CD4-positive, alpha-beta T cell treated with Interferon alpha-2 for 1 hour (primary cell): ENCODE measurements around the gene GRSF1.
A peak's percentile ranks its signal among the peaks of the same experiment; 100 is the strongest.
"Not testable (repeated sequence)": the region's sequence is repeated elsewhere in the genome, so short reads cannot be mapped to it uniquely, and the experiment has no call there.

Experiments used
- DNase-seq, 2 donors: peaks; one replicate each; pipeline ENCODE4 v3.0.0-alpha.2; 2020 to 2022

The GRSF1 gene, protein sequence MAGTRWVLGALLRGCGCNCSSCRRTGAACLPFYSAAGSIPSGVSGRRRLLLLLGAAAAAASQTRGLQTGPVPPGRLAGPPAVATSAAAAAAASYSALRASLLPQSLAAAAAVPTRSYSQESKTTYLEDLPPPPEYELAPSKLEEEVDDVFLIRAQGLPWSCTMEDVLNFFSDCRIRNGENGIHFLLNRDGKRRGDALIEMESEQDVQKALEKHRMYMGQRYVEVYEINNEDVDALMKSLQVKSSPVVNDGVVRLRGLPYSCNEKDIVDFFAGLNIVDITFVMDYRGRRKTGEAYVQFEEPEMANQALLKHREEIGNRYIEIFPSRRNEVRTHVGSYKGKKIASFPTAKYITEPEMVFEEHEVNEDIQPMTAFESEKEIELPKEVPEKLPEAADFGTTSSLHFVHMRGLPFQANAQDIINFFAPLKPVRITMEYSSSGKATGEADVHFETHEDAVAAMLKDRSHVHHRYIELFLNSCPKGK

DNA sequence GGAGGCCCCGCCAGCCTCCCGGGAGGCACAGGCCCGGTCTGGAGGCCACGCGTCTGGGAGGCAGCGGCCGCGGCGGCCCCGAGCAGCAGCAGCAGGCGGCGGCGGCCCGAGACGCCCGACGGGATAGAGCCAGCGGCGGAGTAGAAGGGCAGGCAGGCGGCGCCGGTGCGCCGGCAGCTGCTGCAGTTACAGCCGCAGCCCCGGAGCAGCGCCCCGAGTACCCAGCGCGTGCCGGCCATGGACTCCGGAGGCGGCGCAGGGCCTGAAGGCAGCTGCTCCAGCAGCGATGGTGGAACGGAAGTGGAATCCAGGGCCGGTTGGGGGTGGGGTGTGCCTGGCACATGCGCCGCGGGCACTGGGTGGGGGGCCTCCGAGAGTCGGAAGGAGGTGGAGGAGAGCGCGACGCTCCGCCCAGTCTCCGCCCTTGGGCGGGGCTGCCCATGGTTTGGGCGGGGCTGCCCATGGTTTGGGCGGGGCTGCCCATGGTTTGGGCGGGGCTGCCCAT, at the start of gene GRSF1:
GRSF1 (minus strand) TSS at position 302 of the 505 bp plus-strand sequence; CDS start at position 239, 63 bp downstream.
- peak; percentile 93 to 95 for DNase-seq

DNA sequence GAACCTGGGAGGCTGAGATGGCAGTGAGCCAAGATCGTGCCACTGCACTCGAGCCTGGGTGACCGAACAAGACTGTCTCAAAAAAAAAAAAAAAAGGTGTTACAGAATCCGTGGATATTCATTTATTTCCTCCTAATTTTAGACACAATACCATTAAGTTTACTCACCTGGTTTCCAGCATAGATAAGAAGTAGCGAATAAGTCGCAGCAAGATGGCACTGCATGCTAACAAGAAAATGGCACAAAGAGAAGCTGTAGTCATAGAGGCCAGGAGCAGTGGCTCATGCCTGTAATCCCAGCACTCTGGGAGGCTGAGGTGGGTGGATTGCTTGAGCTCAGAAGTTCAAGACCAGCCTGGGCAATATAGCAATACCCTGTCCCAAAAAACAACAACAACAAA, 45.5 kb upstream of the GRSF1 start:
- no peak for DNase-seq

DNA sequence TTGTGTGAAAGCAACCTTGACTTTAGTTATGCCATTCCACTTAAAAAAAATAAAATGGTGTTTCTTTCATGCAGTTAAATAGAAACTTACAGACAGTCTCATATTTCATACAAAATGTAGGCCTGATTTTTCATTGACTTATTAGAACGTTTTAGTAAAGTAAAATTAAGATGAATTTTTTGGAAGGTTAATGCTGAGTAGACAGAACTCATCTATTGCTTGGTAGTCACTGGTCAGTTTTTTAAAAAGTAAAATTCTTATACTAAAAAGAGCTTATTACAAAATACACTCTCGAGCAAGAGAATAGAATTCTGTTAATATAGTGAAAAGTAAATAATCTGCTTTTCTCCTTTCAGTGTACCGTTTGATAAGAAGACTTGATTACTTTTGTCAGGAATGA, 41.0 kb upstream of the GRSF1 start:
- no peak for DNase-seq

DNA sequence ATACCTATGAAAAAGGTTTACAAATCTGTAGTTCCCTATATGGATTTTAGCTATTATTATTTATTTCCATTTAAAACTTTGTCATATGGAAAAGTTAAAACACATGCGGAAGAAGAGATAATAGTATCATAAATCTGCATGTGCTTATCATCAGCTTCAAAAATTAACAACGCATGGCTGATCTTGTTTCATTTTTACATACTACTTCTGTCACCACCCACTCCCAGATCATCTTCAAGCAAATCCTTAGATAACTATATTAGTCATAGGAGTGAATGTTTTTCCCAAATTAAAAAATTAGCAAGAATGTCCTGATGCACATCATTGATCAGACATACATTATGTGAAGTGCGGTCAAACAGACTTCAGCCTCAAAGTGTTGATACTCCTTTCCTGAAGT, 37.9 kb upstream of the GRSF1 start:
- DNase-seq: no peak

DNA sequence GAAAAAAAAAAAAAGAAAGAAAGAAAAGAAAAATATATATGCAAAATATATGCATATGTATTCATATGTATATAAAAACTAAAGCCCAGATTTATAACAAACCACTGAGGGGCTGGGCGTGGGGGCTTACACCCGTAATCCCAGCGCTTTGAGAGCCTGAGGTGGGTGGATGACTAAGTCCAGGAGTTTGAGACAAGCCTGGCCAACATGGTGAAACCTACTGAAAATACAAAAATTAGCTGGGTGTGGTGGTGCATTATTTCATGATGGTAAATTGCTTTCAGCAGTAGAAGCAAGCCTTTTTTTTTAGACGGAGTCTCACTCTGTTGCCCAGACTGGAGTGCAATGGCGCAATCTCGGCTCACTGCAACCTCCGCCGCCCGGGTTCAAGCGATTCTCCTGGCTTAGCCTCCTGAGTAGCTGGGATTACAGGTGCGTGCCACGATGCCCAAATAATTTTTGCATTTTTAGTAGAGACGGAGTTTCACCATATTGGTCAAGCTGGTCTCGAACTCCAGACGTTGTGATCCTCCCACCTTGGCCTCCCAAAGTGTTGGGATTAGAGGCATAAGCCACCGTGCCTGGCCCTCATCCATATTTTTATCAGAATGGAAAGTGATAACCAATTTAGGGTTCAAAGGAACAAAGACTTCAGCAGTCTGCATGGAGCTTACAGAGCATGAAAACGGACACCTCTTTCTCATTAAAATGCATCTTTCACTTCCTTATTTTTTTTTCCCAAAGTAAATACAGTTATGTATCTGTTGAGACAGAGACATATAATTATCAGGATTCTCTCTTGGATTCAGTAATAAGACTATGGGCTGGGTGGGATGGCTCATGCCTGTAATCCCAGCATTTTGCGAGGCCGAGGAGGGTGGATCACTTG, 34.8 kb upstream of the GRSF1 start:
- DNase-seq: no peak

DNA sequence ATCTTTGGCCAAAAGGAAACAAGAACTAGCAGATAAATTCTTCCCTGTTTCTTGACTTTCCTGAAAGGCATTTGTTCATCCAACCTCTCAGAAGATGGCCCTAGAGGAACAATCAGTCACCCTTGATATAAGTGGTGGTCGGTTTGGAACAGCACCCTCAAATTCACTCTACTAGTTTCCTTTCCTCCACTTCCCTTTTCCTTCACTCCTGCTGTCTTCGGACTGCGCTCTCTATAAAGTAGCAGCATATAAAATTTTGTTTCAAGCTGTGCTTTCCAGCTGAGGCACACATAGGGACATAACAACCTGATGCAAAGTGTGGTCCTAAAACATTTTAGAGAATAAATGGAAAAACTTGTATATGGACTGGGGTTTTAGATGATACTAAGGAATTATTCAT, 33.5 kb upstream of the GRSF1 start:
- DNase-seq: no peak

DNA sequence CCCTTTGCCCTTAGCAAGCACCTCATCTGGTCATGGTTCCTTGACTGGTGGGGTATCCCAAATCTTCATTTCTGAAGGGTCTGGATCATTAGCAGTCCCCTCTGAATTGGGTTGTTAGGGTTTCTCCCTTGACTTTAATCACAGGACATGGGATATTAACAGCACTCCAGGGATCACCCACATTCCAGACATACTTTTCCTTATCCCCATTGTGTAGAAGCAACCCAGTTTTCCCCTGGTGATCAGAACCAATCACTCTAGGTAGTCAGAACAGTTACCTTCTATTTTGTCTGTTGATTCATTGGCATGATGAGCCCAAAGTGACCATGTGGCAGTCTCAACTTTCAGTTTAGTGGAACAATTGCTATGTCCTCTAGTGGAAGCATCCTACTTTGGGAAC, 29.1 kb upstream of the GRSF1 start:
- no peak for DNase-seq

DNA sequence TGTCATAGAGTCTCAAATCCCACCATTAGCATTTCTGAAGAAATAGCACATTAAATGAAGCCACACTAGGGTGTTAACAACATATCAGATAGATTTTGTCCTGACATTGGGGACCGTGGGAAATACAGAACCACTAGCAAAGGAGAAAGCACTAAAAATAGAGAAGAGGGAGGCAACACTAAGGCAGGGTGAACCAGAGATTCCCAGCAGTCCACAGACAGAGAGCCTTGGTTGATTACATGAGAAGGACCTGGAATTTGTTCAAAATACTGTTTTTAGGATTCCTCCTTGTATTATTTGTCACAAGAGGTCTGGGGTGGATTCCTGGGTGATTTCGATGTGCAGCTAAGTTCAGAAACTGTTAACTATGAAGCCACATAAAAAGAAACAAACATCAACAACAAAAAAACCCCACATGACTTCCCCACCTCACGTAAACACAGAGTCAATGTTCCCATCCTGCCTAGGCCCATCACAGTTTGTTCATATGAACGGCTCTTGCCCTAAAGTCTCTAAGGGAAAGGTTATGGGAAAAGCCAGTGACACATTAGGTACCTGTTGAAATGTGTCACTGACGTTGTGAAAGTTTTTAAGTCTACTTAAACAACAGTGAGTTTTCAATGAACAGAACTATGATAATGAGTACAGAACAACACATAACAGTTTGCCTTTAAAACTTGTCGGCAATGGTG, 23.6 kb upstream of the GRSF1 start:
- no peak for DNase-seq

DNA sequence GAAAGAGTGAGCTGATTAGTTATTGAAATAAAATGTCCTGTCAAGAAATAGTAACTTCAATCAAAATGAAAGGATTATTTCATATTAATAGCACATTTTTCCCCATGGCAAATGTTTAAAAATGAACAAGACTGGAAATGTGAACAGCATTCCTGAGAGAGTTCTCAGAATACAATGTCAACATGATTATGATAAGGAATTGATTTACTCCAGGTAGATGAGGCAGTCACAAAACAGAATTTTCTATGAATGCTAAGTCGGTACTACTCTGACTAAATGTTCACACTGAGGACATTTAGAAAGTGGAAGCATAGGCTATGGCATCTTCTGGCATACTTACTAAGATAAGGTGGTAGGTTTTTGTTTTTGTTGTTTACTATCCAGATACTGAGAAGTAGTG, 19.4 kb upstream of the GRSF1 start:
- no peak for DNase-seq

DNA sequence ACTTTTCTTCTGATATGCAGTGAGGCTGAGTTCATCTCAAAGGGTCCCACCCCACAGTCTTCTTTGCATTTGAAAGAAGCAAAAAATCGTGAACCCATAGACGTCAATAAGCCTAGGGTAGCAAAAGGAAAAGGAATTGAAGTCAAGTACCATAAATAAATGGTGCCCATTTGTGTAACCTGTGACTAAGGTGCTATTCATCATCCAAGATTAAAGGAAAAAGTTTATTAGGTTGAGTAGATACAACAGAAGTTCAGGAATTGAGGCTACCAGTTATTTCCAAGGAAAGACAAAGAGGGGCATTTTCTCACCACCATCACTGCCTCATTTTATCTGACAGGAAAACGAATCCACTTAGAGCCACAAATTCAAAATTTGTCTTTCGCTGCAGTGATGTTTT, 18.8 kb upstream of the GRSF1 start:
- no peak for DNase-seq

DNA sequence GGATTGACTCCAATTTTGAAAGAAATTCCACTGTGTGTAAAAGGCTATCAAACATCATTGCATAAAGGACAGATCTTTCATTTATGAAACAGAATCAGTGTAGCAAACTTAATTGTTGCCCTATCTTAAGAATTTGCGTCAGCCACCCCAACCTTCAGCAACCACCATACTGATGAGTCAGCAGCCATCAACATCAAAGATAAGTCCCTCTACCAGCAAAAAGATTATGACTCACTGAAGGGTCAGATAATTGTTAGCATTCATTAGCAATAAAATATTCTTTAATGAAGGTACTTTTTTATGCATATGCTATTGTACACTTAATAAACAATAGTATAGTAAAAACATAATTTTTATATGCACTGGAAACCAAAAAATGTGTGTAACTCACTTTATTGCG, 15.8 kb upstream of the GRSF1 start:
- DNase-seq: no peak

DNA sequence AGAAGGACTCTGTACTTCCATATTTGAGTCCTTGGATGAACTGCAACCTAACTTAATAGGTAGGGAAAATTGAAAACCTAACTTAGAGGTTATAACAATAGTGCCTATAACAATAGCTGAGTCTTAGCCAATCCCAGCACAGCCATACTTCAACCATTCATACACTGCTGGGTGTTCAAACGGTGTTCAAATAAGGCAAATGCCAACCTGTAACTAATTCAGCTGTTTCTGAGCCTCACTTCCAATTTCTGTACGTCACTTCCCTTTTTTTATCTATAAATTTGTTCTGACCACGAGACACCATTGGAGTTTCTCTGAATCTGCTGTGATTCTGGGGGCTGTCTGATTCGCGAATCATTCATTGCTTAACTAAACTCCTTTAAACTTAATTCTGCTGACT, 9.6 kb upstream of the GRSF1 start:
- DNase-seq: no peak

DNA sequence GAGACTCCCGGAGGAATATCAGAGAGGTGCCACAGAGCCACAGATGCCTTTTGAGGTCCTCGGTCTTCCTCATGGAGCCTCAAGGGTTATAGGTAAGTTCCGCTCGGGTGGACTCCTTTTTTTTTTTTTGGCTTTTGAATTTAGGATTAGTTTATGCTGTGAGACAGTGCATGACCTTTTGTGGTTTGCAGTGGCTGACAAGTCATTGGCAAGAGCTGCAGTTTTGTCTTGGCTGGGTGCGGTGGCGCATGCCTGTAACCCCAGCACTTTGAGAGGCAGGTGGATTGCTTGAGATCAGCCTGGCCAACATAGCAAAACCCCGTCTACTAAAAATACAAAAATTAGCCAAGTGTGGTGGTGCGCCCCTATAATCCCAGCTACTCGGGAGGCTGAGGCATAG, 4.5 kb upstream of the GRSF1 start:
- DNase-seq: peak in 1 of 2 donors; percentile 7

DNA sequence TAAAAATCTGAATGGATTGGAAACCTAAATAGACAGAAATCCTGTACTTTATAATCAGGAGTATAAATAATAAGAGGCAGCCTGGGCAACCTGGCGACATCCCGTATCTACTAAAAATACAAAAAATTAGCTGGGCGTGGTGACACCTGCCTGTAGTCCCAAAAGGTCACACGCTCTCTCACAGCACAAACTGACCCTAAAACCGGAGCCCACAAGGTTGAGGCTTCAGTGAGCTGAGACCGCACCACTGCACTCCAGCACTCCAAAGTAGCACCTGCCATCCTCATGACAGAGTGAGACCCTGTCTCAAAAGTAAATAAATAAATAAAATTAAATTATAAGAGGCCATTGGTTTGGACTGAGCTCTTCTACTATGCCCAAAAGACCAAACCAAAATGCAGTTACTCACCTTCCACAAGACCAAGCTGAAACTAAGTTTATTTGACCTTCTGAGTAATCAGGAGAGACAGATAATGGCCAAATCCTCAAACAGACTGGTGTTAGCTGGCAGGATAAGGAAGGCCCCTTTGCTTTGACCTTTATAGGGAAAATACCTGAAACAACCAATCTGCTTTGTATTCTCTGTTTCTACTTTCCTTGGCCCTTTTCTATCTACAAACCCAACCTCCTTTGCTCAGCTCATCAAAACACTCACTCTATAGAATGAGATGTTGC, 3.2 kb upstream of the GRSF1 start:
- no peak for DNase-seq

DNA sequence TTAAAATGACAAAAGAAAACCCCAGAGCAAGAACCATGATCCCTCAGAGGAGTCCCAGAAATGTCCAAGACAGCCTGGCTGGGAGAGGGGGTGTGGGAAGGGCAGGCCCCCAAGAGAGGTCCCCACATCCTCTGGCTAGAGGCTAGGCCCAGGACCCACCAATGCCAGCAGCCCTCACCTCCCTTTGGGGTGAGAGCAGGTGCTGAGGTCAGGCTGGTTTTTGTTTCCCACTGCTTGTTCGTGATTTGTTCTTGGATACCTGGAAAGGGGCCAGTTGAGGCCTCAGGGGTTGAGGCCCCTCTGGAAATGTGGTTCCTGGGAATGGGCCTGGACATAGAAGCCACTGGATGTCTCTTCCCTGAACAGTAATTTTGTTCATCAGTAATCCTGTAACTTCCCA, 2.3 kb upstream of the GRSF1 start:
- DNase-seq: no peak

DNA sequence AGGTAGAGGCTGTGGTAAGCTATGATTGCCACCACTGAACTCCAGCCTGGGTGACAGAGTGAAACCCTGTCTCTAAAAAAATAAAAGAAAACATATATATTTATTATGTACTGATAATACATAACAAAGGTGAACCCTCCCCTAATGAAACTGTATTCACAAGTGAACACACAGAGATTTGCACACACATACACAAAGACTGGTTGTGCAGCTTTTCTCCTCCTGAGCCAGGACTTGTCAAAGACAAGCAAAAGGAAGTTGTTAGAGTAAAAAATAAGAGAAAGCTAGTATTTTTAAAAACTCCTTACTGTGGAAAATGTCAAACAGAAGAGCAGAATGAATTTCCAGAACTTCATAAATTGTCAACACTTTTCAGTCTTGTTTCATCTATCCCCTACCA, 1.5 kb upstream of the GRSF1 start:
- no peak for DNase-seq

DNA sequence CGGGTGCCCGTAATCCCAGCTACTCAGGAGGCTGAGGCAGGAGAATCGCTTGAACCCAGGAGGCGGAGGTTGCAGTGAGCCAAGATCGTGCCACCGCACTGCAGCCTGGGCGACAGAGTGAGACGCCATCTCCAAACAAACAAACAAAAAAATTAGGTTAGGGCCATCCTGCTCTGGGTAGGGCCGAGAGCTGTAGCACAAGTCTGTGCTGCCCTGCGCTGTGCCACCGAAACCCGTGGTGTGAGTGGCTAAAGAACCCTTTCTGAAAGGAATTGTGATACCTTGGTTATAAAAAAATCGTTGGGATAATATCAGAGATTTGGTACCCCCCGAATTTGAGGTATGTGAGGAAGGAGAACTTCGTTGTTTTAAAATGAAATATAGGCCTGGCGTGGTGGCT, 941 bp upstream of the GRSF1 start:
- not testable (repeated sequence) for DNase-seq

DNA sequence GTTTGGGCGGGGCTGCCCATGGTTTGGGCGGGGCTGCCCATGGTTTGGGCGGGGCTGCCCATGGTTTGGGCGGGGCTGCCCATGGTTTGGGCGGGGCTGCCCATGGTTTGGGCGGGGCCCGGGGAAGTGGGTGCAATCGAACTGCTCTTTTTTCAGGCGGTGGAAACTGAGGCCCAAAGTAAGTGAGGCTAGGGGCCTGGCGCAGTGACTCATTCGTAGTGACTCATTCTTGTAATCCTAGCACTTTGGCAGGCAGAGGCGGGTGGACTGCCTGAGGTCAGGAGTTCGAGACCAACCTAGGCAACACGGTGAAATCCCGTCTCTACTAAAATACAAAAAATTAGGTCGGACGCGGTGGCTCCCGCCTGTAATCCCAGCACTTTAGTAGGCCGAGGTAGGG, 447 bp upstream of the GRSF1 start:
- DNase-seq: peak in 1 of 2 donors; percentile 72

DNA sequence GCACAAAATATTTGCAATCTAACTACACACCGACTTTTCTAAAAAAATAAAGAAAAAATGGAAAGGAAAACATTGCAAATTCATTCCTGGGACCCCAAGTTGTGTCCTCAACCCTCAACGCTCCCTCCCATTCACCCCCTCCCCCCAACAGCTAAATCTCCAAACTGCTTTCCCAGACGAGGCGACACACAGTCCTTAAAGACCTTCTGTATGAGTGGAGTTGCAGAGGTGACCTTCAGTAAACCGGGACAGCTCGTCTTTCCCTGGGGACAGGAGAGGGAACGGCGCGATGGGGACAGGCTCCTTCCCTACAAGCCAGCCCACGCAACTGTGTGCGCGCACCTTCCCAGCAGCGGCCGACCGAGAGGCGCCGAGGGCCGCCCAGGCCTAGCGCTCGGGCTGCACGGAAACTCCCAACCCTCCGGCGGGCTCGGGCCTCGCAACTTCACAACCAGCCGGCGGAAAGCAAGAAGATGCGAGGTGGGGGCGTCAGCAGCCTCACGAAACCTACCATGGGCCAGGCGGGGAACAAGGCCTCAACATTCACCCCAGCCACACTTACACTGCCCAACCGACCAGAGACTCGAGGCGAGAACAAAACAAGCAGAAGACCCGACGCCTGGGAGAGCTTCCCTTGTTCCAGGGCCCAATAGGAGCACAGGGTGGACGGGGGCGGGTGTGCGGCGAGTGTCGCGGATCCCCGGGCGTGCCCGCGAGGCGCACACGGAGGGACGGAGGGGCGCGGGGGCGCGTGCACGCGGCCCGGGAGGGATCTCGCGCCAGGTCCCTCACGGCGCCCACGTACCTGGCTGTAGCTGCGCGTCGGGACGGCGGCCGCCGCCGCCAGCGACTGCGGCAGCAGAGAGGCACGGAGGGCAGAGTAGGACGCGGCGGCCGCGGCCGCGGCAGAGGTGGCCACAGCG, 763 bp downstream of the GRSF1 start:
- peak; percentile 56 to 68 for DNase-seq

DNA sequence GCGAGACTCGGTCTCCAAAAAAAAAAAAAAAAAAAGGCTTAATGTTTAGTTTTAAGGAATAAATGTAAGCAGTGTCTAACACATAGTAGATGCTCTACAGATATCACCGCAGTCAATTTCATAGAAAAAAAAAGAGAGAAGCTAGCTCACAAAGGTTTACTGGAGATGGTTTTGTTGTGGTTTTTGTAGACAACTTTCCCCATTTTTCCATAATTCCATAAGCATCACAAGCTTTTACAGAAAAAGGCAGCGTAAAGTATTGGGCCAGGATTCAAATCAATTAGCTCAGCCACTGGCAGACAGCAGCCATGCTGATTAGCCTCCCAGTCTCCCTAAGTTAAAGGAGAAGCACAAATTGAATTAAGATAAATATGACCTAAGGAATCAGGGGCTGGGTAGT, 1.5 kb downstream of the GRSF1 start:
- no peak for DNase-seq

DNA sequence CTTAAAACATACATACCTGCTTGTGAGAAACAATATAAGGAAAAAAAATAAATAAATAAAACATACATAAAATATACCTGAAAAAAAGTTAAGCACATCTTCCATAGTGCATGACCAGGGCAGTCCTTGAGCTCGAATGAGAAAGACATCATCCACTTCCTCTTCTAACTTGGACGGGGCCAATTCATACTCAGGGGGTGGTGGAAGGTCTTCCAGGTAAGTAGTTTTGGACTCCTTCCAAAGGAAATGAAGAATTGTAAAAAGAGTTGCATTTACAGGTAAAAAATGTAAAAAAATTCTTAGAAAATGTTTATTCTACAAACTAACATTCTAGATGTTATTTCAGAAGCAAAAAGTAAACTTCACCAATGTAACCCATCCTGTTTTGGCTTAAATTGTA, 3.6 kb downstream of the GRSF1 start:
- no peak for DNase-seq
